ENCODE measurements around the gene MOB2.

- TF ChIP-seq ZFP3 (CRISPR knock-in tag; IDR thresholded peaks at IDR 0.05) (no peak), PATZ1 (CRISPR knock-in tag; IDR thresholded peaks at IDR 0.05; ENCODE audit: borderline replicate concordance) (no peak), ZNF565 (CRISPR knock-in tag; conservative IDR thresholded peaks at IDR 0.05; ENCODE audit: low read depth) (no peak), ZFP30 (CRISPR knock-in tag; IDR thresholded peaks at IDR 0.05) (no peak), CREB5 (CRISPR knock-in tag; IDR thresholded peaks at IDR 0.05; ENCODE audit: low read depth) (no peak), ARNTL (CRISPR knock-in tag; IDR thresholded peaks at IDR 0.05; ENCODE audit: borderline replicate concordance, low read depth) (no peak), ESRRG (CRISPR knock-in tag; IDR thresholded peaks at IDR 0.05) (no peak), ZC3H10 (CRISPR knock-in tag; IDR thresholded peaks at IDR 0.05) (no peak), CSRNP3 (CRISPR knock-in tag; IDR thresholded peaks at IDR 0.05) (no peak), TSHZ2 (CRISPR knock-in tag; IDR thresholded peaks at IDR 0.05) (no peak), TCF4 (CRISPR knock-in tag; IDR thresholded peaks at IDR 0.05; ENCODE audit: borderline replicate concordance) (no peak), ZNF8 (CRISPR knock-in tag; IDR thresholded peaks at IDR 0.05) (no peak), RARB (CRISPR knock-in tag; IDR thresholded peaks at IDR 0.05) (no peak), PPARA (CRISPR knock-in tag; IDR thresholded peaks at IDR 0.05; ENCODE audit: borderline replicate concordance) (no peak)
Observed at GRCh38 chr11:1513326-1514296, 27.0 kb upstream of the MOB2 start.
